IMR-90 (cell line): ENCODE measurements around the gene NNT.
"Not testable (repeated sequence)": the region's sequence is repeated elsewhere in the genome, so short reads cannot be mapped to it uniquely, and the experiment has no call there.

Experiments
- CHD1 ChIP-seq: IDR thresholded peaks from 2 replicates; pipeline ENCODE4 v1.6.1; 2012; ENCODE audit warnings: low read depth, low read length, improper control_type of control experiment
- CTCF ChIP-seq: conservative IDR thresholded peaks from 2 replicates; pipeline ENCODE4 v1.5.1; 2012; ENCODE audit warnings: mild to moderate bottlenecking, low read depth, low read length, improper control_type of control experiment
- FOS ChIP-seq: fragments of 150-350 bp; IDR thresholded peaks from 2 replicates; pipeline ENCODE4 v1.6.1; 2016; ENCODE audit warnings: low read depth, low read length
- MAFK ChIP-seq: IDR thresholded peaks from 2 replicates; pipeline ENCODE4 v1.6.1; 2012; ENCODE audit warnings: low read depth, low read length, improper control_type of control experiment
- POLR2A ChIP-seq: IDR thresholded peaks from 2 replicates; pipeline ENCODE4 v1.6.1; 2012; ENCODE audit warnings: mild to moderate bottlenecking, low read depth, low read length
- RAD21 ChIP-seq: IDR thresholded peaks from 2 replicates; pipeline ENCODE4 v1.6.1; 2012; ENCODE audit warnings: low read length, improper control_type of control experiment
- RCOR1 ChIP-seq: IDR thresholded peaks from 2 replicates; pipeline ENCODE4 v1.6.1; 2012; ENCODE audit warnings: mild to moderate bottlenecking, low read length, improper control_type of control experiment; ENCODE audit not compliant: insufficient replicate concordance
- RFX5 ChIP-seq: IDR thresholded peaks from 2 replicates; pipeline ENCODE4 v1.8.0; 2012; ENCODE audit warnings: low read depth, mild to moderate bottlenecking, low read length, moderate library complexity
- SMC3 ChIP-seq: fragments of 150-350 bp; IDR thresholded peaks from 2 replicates; pipeline ENCODE4 v1.6.1; 2016; ENCODE audit warnings: low read depth, mild to moderate bottlenecking, antibody characterized with exemption, low read length, moderate library complexity

- TF ChIP-seq CTCF, RFX5, FOS, SMC3, CHD1, MAFK, POLR2A, RCOR1, RAD21: not testable (repeated sequence)
Measured at GRCh38 chr5:43696444-43696843, 93.5 kb downstream of the NNT start.
